Upper lobe of left lung (tissue), 6 donors: ENCODE results near the gene IGSF9. TPM values are rescaled to one million over a fixed set of nuclear protein-coding genes. Genes with fewer than 3 reads are reported as not detected.

Source experiments
- ATAC-seq, 2 donors: fragments of 200-7000 bp; cut with Tn5 transposase; one replicate each; pipeline ENCODE4 v1.9.1; 2022; ENCODE audit warnings: mild to moderate bottlenecking in 2 of 2, moderate library complexity in 2 of 2; ENCODE audit not compliant: low FRiP score in 2 of 2
- DNase-seq, 2 donors: peaks; one replicate each; pipeline ENCODE4 v3.0.0-alpha.2; 2019 to 2020
- H3K27ac ChIP-seq, 4 donors: fragments of 200-600 bp; sonication (generic); one replicate each; pipeline ENCODE4 v1.5.1; 2016 to 2019
- H3K27me3 ChIP-seq, 4 donors: fragments of 200-600 bp; sonication (generic); one replicate each; pipeline ENCODE4 v1.5.1; 2017 to 2019
- H3K36me3 ChIP-seq, 4 donors: fragments of 200-600 bp; sonication (generic); one replicate each; pipeline ENCODE4 v1.5.1; 2016 to 2019
- H3K4me1 ChIP-seq, 4 donors: fragments of 200-600 bp; sonication (generic); one replicate each; pipeline ENCODE4 v1.5.1; 2018 to 2019
- H3K4me3 ChIP-seq, 4 donors: fragments of 200-600 bp; sonication (generic); one replicate each; pipeline ENCODE4 v1.5.1; 2017 to 2019; ENCODE audit warnings: mild to moderate bottlenecking in 2 of 4, moderate library complexity in 1 of 4
- H3K9me3 ChIP-seq, 4 donors: fragments of 200-600 bp; sonication (generic); one replicate each; pipeline ENCODE4 v1.5.1; 2018 to 2019
- CTCF ChIP-seq, 6 experiments: fragments of 450-650 bp in 4 of 6; fragments of 200-600 bp in 2 of 6; sonication (generic) in 2 of 6; IDR thresholded peaks; one replicate each; pipeline ENCODE4 v1.5.1; 2016 to 2019; ENCODE audit warnings: antibody characterized with exemption in 6 of 6
- EP300 ChIP-seq, 4 donors: sonication (generic); formaldehyde crosslinking; IDR thresholded peaks; one replicate each; pipeline ENCODE4 v1.5.1; 2017; ENCODE audit warnings: antibody characterized with exemption in 4 of 4, control low read depth in 2 of 4
- POLR2A ChIP-seq, 4 donors: fragments of 450-650 bp; IDR thresholded peaks; one replicate each; pipeline ENCODE4 v1.5.1; 2016 to 2017; ENCODE audit warnings: antibody characterized with exemption in 4 of 4, mild to moderate bottlenecking in 2 of 4
- POLR2AphosphoS5 ChIP-seq, 2 donors: sonication (generic); formaldehyde crosslinking; IDR thresholded peaks; one replicate each; pipeline ENCODE4 v1.5.1; 2017; ENCODE audit warnings: antibody characterized with exemption in 2 of 2
- WGBS, 2 donors: methylation state at CpG; one replicate each; pipeline ENCODE4 v1.1.5; 2017 to 2018; 5-methylcytosine and 5-hydroxymethylcytosine counted together
- total RNA-seq, 6 donors: library from RNA; depleted of rRNA in 4 of 6; stranded (reverse); fragments of >200 nt in 4 of 6; gene quantifications; one replicate each; pipeline versions ENCODE4 v1.1.0 to v1.2.1, GENCODE V29; 2016 to 2021
- donor health status: DM: no; HTN: no; CAD: no; lungs with moderate emphysema.
- donor health status: DM: no; HTN: yes; CAD: no; lungs with severe emphysema.

The IGSF9 gene
- total RNA-seq, 6 donors from 2014 or later: 0.55 to 2.3 (median 1.5) TPM

GRCh38 chr1:159991513-159991912 lies 46.1 kb upstream of the IGSF9 start:
- no peaks in the 10 kb centered on the region for H3K9me3 ChIP-seq
- TF ChIP-seq EP300 (IDR thresholded peaks at IDR 0.05) (no peak), CTCF (IDR thresholded peaks at IDR 0.05) (no peak), POLR2A (IDR thresholded peaks at IDR 0.05) (no peak), POLR2AphosphoS5 (IDR thresholded peaks at IDR 0.05) (no peak)
- H3K4me1 ChIP-seq: peaks cover 0 to 11% (median 5%) of the 10 kb centered on the region in 4 donors
- no peaks in the 10 kb centered on the region for H3K27me3 ChIP-seq
- peak; percentile 55 to 61 for ATAC-seq
- H3K36me3 ChIP-seq: no peaks in the 10 kb centered on the region
- H3K4me3 ChIP-seq: peak overlapping the region in 1 of 4 donors; percentile 13
- peak in 1 of 2 donors; percentile 75 for DNase-seq
- H3K27ac ChIP-seq: peak overlapping the region; percentile 1 to 61 (median 40)
- WGBS, 2 donors: 29% methylated on average over 4 of the region's 4 CpGs

DNA sequence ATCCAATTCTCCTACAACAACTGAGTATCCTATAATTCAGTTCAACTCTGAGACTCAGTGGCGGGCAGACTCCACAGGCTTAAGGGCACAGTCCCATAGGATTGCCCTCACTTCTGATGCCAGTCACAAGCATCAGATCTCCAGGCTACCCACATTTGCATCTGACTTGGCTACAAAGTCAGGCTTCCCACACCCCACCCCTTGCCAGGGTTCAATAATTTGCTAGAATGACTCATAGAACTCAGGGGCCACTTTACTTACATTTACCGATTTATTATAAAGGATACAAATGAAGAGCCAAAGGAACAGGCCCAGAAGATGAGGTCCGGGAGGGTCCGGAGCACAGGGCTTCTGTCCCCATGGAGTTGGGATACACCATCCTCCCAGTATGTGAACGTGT lies 44.6 kb upstream of the IGSF9 start:
- Histone ChIP-seq H3K4me1 (peaks cover 0 to 11% (median 5%) of the 10 kb centered on the region in 4 donors), H3K27me3 (no peaks in the 10 kb centered on the region), H3K27ac (no peak overlapping the region), H3K4me3 (no peak overlapping the region), H3K36me3 (no peaks in the 10 kb centered on the region), H3K9me3 (no peaks in the 10 kb centered on the region)
- DNase-seq (no peak), ATAC-seq (no peak)
- WGBS, 2 donors: 87 to 95% methylated on average over 5 of the region's 5 CpGs
- TF ChIP-seq POLR2A (IDR thresholded peaks at IDR 0.05) (no peak), CTCF (IDR thresholded peaks at IDR 0.05) (no peak), POLR2AphosphoS5 (IDR thresholded peaks at IDR 0.05) (no peak), EP300 (IDR thresholded peaks at IDR 0.05) (no peak)

DNA sequence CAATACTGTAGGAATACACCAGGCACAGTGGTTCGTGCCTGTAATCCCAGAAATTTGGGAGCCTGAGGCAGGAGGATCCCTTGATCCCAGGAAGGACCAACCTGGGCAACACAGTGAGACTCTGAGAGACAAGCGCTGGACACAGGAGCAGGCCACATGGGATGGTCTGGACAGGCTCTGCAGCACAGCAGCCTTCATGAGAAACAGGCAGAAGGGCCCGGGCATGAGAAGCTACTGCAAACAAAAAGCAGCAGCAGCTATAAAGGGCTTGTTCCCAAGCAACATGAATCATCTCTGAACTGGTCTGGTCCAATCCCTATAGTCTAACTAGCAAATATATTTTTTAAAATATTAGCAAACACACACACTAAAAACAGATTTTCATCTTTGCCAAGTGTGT lies 44.2 kb upstream of the IGSF9 start:
- H3K4me1 ChIP-seq: peaks cover 0 to 11% (median 5%) of the 10 kb centered on the region in 4 donors
- no peaks in the 10 kb centered on the region for H3K36me3 ChIP-seq
- H3K27me3 ChIP-seq: no peaks in the 10 kb centered on the region
- H3K4me3 ChIP-seq: no peak overlapping the region
- TF ChIP-seq CTCF (IDR thresholded peaks at IDR 0.05): no peak
- no peak for TF ChIP-seq EP300 (IDR thresholded peaks at IDR 0.05)
- TF ChIP-seq POLR2AphosphoS5 (IDR thresholded peaks at IDR 0.05): no peak
- TF ChIP-seq POLR2A (IDR thresholded peaks at IDR 0.05): no peak
- no peak overlapping the region for H3K27ac ChIP-seq
- DNase-seq (no peak), ATAC-seq (no peak)
- H3K9me3 ChIP-seq: no peaks in the 10 kb centered on the region
- WGBS, 2 donors: 77 to 93% methylated on average over 3 of the region's 3 CpGs

DNA sequence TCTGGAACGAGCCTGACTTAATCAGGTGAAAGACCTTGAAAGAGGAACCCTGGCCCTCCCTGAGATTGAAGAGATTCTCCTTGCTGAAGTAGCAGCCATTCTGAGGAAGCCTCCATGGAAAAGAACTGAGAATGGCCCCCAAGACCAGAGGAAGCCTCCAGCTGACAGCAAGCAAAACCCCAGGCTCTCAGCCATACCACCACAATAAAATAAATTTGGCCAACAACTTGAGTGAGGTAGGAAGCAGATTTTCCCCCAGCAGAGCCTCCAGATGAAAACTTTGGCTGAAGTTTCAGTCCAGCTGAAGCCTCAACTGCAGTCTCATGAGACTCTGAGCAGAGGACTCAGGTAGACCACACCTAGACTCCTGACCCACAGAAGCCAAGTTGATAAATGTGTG lies 42.6 kb upstream of the IGSF9 start:
- no peaks in the 10 kb centered on the region for H3K27me3 ChIP-seq
- DNase-seq (no peak), ATAC-seq (no peak)
- no peaks in the 10 kb centered on the region for H3K9me3 ChIP-seq
- no peak overlapping the region for H3K27ac ChIP-seq
- H3K4me3 ChIP-seq: no peak overlapping the region
- WGBS, 2 donors: 67 to 82% methylated on average over 1 of the region's 1 CpG
- TF ChIP-seq POLR2A (IDR thresholded peaks at IDR 0.05) (no peak), CTCF (IDR thresholded peaks at IDR 0.05) (no peak), POLR2AphosphoS5 (IDR thresholded peaks at IDR 0.05) (no peak), EP300 (IDR thresholded peaks at IDR 0.05) (no peak)
- H3K4me1 ChIP-seq: peaks cover 0 to 11% (median 5%) of the 10 kb centered on the region in 4 donors
- no peaks in the 10 kb centered on the region for H3K36me3 ChIP-seq

GRCh38 chr1:159987186-159987585 lies 41.8 kb upstream of the IGSF9 start:
- Histone ChIP-seq H3K27ac (no peak overlapping the region), H3K9me3 (no peaks in the 10 kb centered on the region), H3K27me3 (no peaks in the 10 kb centered on the region), H3K36me3 (no peaks in the 10 kb centered on the region), H3K4me1 (peaks cover 0 to 10% (median 5%) of the 10 kb centered on the region in 4 donors), H3K4me3 (no peak overlapping the region)
- 79 to 86% methylated on average over 4 of the region's 4 CpGs for WGBS, 2 donors
- ATAC-seq (peak in 1 of 2 donors; percentile 28), DNase-seq (no peak)
- TF ChIP-seq EP300 (IDR thresholded peaks at IDR 0.05): no peak
- TF ChIP-seq POLR2AphosphoS5 (IDR thresholded peaks at IDR 0.05): no peak
- no peak for TF ChIP-seq POLR2A (IDR thresholded peaks at IDR 0.05)
- no peak for TF ChIP-seq CTCF (IDR thresholded peaks at IDR 0.05)
